Right cardiac atrium (tissue), 5 donors: ENCODE results near the gene UCN2. TPM values are rescaled to one million over a fixed set of nuclear protein-coding genes. Genes with fewer than 3 reads are reported as not detected.

Source experiments
- microRNA-seq, 2 donors: library from miRNA; unstranded; fragments of <30 nt; microRNA quantifications; one replicate each; pipeline ENCODE4 v1.2.0, GENCODE V29; 2020 to 2021
- polyA plus RNA-seq: library from polyadenylated mRNA; stranded (reverse); fragments of 200-250 nt; gene quantifications from one replicate; pipeline ENCODE4 v1.2.3, GENCODE V29; 2013
- total RNA-seq, 4 donors: library from RNA; stranded (reverse); fragmentation: NEBNext Ultra II Directional; extraction: Animal tissue kit (Norgen Biotek cat#: 25700); gene quantifications; one replicate each; pipeline ENCODE4 v1.2.1, GENCODE V29; 2021
- donor health status: healthy with polysubstance abuse.
- donor health status: DM: no; HTN: yes; CAD: no.
- donor health status: DM: no; HTN: no; CAD: no.
- donor health status: DM: no; HTN: yes; CAD: no; lungs with severe emphysema.
- donor health status: DM: yes; HTN: yes; CAD: no.

UCN2 gene
- total and polyA plus RNA-seq, 5 donors = 0.16 TPM; not detected in 4

Small RNA genes within 50 kb of the gene (microRNA-seq; reads per million reads assigned to microRNA genes)
- gene MIR6823 (0 reads per million in 2 donors), gene MIR711 (0 reads per million in 2 donors)

Other genes with a start within 250 kb of the UCN2 start
- gene SPINK8, start 230.1 kb downstream of the UCN2 start, total RNA-seq = not detected
- gene SPINK8, start 230.1 kb downstream of the UCN2 start, polyA plus RNA-seq = not detected
- not detected for gene FBXW12, start 191.6 kb downstream of the UCN2 start, total RNA-seq
- gene FBXW12, start 191.6 kb downstream of the UCN2 start, polyA plus RNA-seq = not detected
- 10 to 100 TPM; 49.4 to 84.5 (median 55.0) TPM for gene PLXNB1, start 133.7 kb downstream of the UCN2 start, total RNA-seq
- 52.7 TPM for gene PLXNB1, start 133.7 kb downstream of the UCN2 start, polyA plus RNA-seq
- gene CCDC51, start 123.7 kb downstream of the UCN2 start, total RNA-seq = 10 to 100 TPM in 3 of 4 donors, 1 to 10 TPM in 1; 8.7 to 11.5 (median 11.1) TPM
- 11.2 TPM for gene CCDC51, start 123.7 kb downstream of the UCN2 start, polyA plus RNA-seq
- gene TMA7, start 123.5 kb downstream of the UCN2 start, total RNA-seq = 100 to 1,000 TPM; 187 to 270 (median 216) TPM
- 526 TPM for gene TMA7, start 123.5 kb downstream of the UCN2 start, polyA plus RNA-seq
- gene ATRIP, start 117.0 kb downstream of the UCN2 start, total RNA-seq = 1 to 10 TPM; 4.0 to 5.2 (median 4.3) TPM
- 3.5 TPM for gene ATRIP, start 117.0 kb downstream of the UCN2 start, polyA plus RNA-seq
- 10 to 100 TPM; 72.9 to 93.1 (median 76.2) TPM for gene SHISA5, start 59.6 kb downstream of the UCN2 start, total RNA-seq
- gene SHISA5, start 59.6 kb downstream of the UCN2 start, polyA plus RNA-seq = 57.0 TPM
- 1 to 10 TPM; 1.9 to 2.7 (median 2.1) TPM for gene PFKFB4, start 7.0 kb downstream of the UCN2 start, total RNA-seq
- 0.75 TPM for gene PFKFB4, start 7.0 kb downstream of the UCN2 start, polyA plus RNA-seq
- 10 to 100 TPM in 2 of 4 donors, 1 to 10 TPM in 2; 4.8 to 20.4 (median 10.6) TPM for gene COL7A1, start 31.5 kb upstream of the UCN2 start, total RNA-seq
- gene COL7A1, start 31.5 kb upstream of the UCN2 start, polyA plus RNA-seq = 8.7 TPM
- 100 to 1,000 TPM; 622 to 677 (median 648) TPM for gene UQCRC1, start 45.9 kb upstream of the UCN2 start, total RNA-seq
- 865 TPM for gene UQCRC1, start 45.9 kb upstream of the UCN2 start, polyA plus RNA-seq
- gene TMEM89, start 58.0 kb upstream of the UCN2 start, total RNA-seq = not detected
- gene TMEM89, start 58.0 kb upstream of the UCN2 start, polyA plus RNA-seq = not detected
- 10 to 100 TPM in 3 of 4 donors, 1 to 10 TPM in 1; 8.6 to 15.4 (median 14.5) TPM for gene SLC26A6, start 71.7 kb upstream of the UCN2 start, total RNA-seq
- 12.0 TPM for gene SLC26A6, start 71.7 kb upstream of the UCN2 start, polyA plus RNA-seq
- under 1 TPM; 0.20 to 0.33 (median 0.27) TPM for gene CELSR3, start 99.1 kb upstream of the UCN2 start, total RNA-seq
- 0.27 TPM for gene CELSR3, start 99.1 kb upstream of the UCN2 start, polyA plus RNA-seq
- 10 to 100 TPM; 31.1 to 49.8 (median 42.1) TPM for gene NCKIPSD, start 122.1 kb upstream of the UCN2 start, total RNA-seq
- gene NCKIPSD, start 122.1 kb upstream of the UCN2 start, polyA plus RNA-seq = 32.5 TPM
- gene IP6K2, start 153.4 kb upstream of the UCN2 start, total RNA-seq = 10 to 100 TPM; 21.2 to 43.2 (median 33.8) TPM
- gene IP6K2, start 153.4 kb upstream of the UCN2 start, polyA plus RNA-seq = 57.8 TPM